Activated naive CD8-positive, alpha-beta T cell treated with anti-CD3 and anti-CD28 coated beads for 36 hours (primary cell): Measurements from ENCODE around the gene KRTAP10-12. TPM values are rescaled to one million over a fixed set of nuclear protein-coding genes. Genes with fewer than 3 reads are reported as not detected.

Source experiments
- DNase-seq: peaks from one replicate; pipeline ENCODE4 v3.0.0; 2021
- H3K27ac Mint-ChIP-seq: one replicate; pipeline ENCODE4 v1.8.0; 2022; ENCODE audit warnings: mild to moderate bottlenecking, moderate library complexity, mixed read lengths
- H3K27me3 Mint-ChIP-seq: one replicate; pipeline ENCODE4 v1.8.0; 2022; ENCODE audit warnings: mild to moderate bottlenecking, mixed read lengths
- H3K36me3 Mint-ChIP-seq: one replicate; pipeline ENCODE4 v1.8.0; 2021; ENCODE audit warnings: mild to moderate bottlenecking, mixed read lengths
- H3K4me1 Mint-ChIP-seq: one replicate; pipeline ENCODE4 v1.8.0; 2021; ENCODE audit warnings: mixed read lengths
- H3K4me3 Mint-ChIP-seq: one replicate; pipeline ENCODE4 v1.8.0; 2022; ENCODE audit warnings: mild to moderate bottlenecking, moderate library complexity, mixed read lengths
- H3K9me3 Mint-ChIP-seq: one replicate; pipeline ENCODE4 v1.8.0; 2022; ENCODE audit warnings: mixed read lengths
- total RNA-seq, 2 experiments: library from RNA; stranded (reverse); gene quantifications; one replicate each; pipeline ENCODE4 v1.2.3, GENCODE V29; 2021

Gene KRTAP10-12
- total RNA-seq, 2 experiments from 2014 or later = not detected

GRCh38 chr21:44726826-44727225 is 29.9 kb downstream of the KRTAP10-12 start:
- H3K4me3 Mint-ChIP-seq = no peak overlapping the region
- peaks cover 10% of the 10 kb centered on the region for H3K4me1 Mint-ChIP-seq
- H3K27me3 Mint-ChIP-seq = peaks cover 31% of the 10 kb centered on the region
- no peaks in the 10 kb centered on the region for H3K9me3 Mint-ChIP-seq
- no peaks in the 10 kb centered on the region for H3K36me3 Mint-ChIP-seq
- DNase-seq = no peak
- H3K27ac Mint-ChIP-seq = no peak overlapping the region

DNA sequence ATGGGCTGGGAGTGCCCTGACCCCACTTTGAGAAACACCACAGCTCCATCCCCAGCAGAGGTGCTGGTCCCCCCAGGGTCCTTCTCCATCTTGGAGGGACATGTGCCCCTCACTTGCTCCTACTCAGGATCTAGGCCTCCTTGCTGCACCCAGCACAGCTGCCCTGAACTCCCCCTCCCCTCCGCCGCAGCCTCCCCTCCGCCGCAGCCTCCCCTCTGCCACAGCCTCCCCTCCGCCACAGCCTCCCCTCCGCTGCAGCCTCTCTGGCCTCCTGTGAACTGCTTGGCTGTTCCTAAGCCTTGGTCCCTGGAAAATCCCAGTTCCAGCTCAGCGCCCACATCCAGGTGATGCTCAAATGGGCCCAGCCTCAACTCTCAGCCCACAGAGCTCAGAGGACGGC is 30.3 kb downstream of the KRTAP10-12 start:
- no peaks in the 10 kb centered on the region for H3K36me3 Mint-ChIP-seq
- no peak overlapping the region for H3K4me3 Mint-ChIP-seq
- H3K9me3 Mint-ChIP-seq = no peaks in the 10 kb centered on the region
- no peak overlapping the region for H3K27ac Mint-ChIP-seq
- no peak for DNase-seq
- H3K4me1 Mint-ChIP-seq = peaks cover 10% of the 10 kb centered on the region
- H3K27me3 Mint-ChIP-seq = peaks cover 31% of the 10 kb centered on the region

- DNase-seq = no peak
- no peak overlapping the region for H3K4me3 Mint-ChIP-seq
- H3K4me1 Mint-ChIP-seq = peaks cover 10% of the 10 kb centered on the region
- peaks cover 28% of the 10 kb centered on the region for H3K27me3 Mint-ChIP-seq
- no peaks in the 10 kb centered on the region for H3K9me3 Mint-ChIP-seq
- H3K27ac Mint-ChIP-seq = no peak overlapping the region
- no peaks in the 10 kb centered on the region for H3K36me3 Mint-ChIP-seq
These were observed 30.8 kb downstream of the KRTAP10-12 start for GRCh38 chr21:44727757-44728156.

DNA sequence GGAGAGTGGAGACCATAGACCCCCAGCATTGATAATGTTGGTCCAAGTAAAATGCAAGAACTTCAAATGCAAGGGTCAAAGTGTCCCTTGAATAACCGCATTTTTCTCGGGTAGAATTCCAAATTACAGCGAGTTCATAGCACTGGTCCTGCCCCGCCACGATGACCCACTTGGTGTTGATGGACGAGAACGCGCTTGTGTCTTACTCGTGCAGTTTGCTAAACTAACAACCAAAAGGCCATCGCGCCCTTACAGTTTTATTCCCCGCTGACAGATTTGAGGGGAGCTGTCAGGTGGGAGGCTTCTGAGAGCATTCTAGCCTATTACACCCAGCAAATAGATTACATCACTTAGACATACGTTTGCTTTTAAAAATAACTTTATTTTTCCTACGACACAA is 31.7 kb downstream of the KRTAP10-12 start:
- peaks cover 3% of the 10 kb centered on the region for H3K4me1 Mint-ChIP-seq
- H3K36me3 Mint-ChIP-seq = no peaks in the 10 kb centered on the region
- DNase-seq = no peak
- no peak overlapping the region for H3K4me3 Mint-ChIP-seq
- peaks cover 21% of the 10 kb centered on the region for H3K27me3 Mint-ChIP-seq
- H3K27ac Mint-ChIP-seq = no peak overlapping the region
- H3K9me3 Mint-ChIP-seq = no peaks in the 10 kb centered on the region

- Mint-ChIP-seq H3K27me3 (peaks cover 17% of the 10 kb centered on the region), H3K9me3 (no peaks in the 10 kb centered on the region), H3K36me3 (no peaks in the 10 kb centered on the region), H3K4me1 (no peaks in the 10 kb centered on the region), H3K4me3 (no peak overlapping the region), H3K27ac (no peak overlapping the region)
- no peak for DNase-seq
These were observed 32.5 kb downstream of the KRTAP10-12 start for GRCh38 chr21:44729336-44730027.

DNA sequence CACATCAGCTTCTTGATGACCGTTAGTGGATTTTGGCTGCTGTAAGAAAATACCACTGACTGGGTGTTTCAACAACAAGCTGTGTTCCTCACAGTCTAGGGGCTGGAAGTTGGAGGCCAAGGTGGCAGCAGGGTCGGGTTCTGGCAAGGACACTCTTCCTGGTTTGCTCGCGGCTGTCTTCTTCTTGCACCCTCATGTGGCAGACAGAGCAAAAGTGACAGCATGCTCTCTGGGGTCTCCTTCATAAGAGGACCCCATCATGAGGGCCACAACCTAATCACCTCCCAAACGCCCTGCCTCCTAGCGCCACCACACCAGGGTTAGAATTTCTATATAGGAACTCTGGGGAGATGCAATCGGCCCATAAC is 33.0 kb downstream of the KRTAP10-12 start:
- Mint-ChIP-seq H3K4me3 (no peak overlapping the region), H3K4me1 (no peaks in the 10 kb centered on the region), H3K9me3 (no peaks in the 10 kb centered on the region), H3K27me3 (peaks cover 13% of the 10 kb centered on the region), H3K27ac (no peak overlapping the region), H3K36me3 (no peaks in the 10 kb centered on the region)
- DNase-seq = no peak

DNA sequence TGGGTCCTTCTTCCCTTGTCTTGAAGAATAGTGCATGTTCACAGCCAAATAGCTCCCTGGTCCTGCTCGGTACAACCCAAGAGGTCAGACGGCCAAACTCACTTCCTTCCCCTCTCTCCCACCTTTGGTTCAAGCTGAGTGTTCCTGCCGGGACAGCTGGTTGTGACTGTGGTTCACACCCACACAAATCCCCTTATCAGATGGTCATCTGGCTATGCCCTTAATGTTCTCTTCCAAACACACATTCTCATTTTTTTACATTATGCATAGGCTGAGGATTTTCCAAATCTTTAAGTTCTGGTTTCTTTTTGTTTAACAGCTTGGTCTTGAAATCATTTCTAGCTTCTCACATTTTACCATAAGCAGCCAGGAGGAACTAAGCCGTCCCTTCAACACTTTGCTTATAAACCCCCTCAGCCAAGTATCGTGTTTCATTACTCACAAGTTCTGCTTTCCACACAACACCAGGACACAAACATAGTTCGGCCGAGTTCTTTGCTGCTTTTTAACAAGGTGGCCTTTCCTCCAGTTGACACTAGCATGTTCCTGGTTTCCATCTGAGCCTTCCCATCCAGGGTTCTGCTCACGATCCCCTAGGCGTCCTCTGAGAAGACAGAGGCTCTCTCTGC is 34.1 kb downstream of the KRTAP10-12 start:
- H3K27me3 Mint-ChIP-seq = peaks cover 7% of the 10 kb centered on the region
- no peak for DNase-seq
- no peak overlapping the region for H3K27ac Mint-ChIP-seq
- H3K4me3 Mint-ChIP-seq = no peak overlapping the region
- H3K9me3 Mint-ChIP-seq = no peaks in the 10 kb centered on the region
- no peaks in the 10 kb centered on the region for H3K4me1 Mint-ChIP-seq
- H3K36me3 Mint-ChIP-seq = no peaks in the 10 kb centered on the region

DNA sequence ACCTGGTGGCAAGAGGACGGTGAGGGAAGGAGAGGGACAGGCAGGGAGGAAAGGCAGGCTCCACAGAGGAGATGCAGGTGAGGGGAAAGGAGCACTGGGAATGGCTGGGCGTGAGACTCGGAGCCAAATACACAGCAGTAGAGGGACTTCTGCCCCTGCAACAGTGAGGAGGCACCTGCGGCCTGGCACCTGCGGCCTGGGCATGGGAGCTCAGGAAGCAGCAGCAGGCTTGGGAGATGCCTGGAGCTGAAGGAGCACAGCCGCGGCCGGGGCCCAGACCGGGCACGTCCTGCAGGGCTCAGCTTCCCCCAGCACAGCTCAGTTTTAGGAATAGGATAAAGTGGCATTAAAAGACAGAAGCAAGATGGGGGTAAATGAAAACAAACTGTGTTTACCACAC is 35.3 kb downstream of the KRTAP10-12 start:
- Mint-ChIP-seq H3K4me3 (no peak overlapping the region), H3K27me3 (peaks cover 7% of the 10 kb centered on the region), H3K9me3 (peaks cover 2% of the 10 kb centered on the region), H3K4me1 (no peaks in the 10 kb centered on the region), H3K36me3 (no peaks in the 10 kb centered on the region), H3K27ac (no peak overlapping the region)
- no peak for DNase-seq

- DNase-seq = no peak
- Mint-ChIP-seq H3K4me3 (no peak overlapping the region), H3K36me3 (no peaks in the 10 kb centered on the region), H3K27me3 (peaks cover 3% of the 10 kb centered on the region), H3K9me3 (peaks cover 9% of the 10 kb centered on the region), H3K4me1 (no peaks in the 10 kb centered on the region), H3K27ac (no peak overlapping the region)
These were observed 36.0 kb downstream of the KRTAP10-12 start for GRCh38 chr21:44732956-44733355.

DNA sequence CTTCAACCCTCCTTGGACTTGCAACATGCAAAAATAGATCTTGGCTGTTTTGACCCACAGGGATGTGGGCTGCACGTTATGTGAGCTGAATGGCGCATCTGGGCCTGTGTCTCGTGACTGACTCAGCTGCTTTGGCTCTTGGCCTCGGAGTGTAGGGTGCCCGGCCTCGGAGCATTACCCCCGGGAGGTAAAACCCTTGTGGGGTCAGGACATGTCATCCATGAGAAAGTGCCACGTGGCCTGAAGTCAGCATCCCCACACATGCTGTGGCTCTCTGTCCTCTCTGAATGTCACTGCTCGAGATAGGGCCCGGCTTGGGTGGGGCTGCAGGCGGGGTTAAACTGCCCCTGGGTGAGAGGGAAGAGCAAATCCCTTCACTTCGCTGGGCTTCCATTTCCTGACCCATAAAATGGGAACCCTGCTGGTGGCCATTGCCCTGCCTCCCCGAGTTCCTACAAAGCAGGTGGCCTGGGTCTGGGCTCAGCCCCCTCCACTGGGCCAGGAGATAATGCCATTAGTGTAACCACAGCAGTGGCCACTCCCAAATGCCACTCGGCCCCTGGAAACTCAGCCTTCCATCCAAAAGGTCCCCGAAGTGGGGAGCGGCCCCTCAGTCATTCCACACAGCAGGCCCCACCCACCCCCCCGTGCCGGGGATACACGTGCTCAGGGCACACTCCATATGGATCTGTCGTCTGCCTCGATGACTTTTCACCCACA is 37.2 kb downstream of the KRTAP10-12 start:
- H3K4me3 Mint-ChIP-seq = no peak overlapping the region
- no peak overlapping the region for H3K27ac Mint-ChIP-seq
- DNase-seq = no peak
- peaks cover 13% of the 10 kb centered on the region for H3K9me3 Mint-ChIP-seq
- H3K4me1 Mint-ChIP-seq = no peaks in the 10 kb centered on the region
- H3K27me3 Mint-ChIP-seq = no peaks in the 10 kb centered on the region
- H3K36me3 Mint-ChIP-seq = peaks cover 2% of the 10 kb centered on the region

DNA sequence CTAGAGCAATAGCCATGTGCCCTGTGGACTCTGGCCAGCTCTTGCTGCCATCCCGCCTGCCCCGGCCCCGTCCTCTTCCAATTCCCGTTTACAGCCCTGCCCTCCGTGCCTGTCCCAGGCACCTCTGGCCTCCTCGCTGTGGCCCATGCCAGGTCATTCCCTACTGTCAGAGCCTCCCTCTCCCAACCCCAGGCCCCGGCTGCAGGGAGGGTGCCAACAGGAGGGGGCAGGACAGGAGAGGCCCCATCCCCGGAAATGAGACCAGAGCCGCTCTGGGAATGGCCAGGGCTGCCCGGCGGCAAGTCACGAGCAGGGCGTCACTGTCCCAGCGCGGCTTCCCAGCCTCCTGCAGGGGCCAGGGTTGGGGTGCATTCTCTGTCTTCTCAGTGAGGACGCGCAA is 37.9 kb downstream of the KRTAP10-12 start:
- H3K4me3 Mint-ChIP-seq = no peak overlapping the region
- no peak for DNase-seq
- peaks cover 3% of the 10 kb centered on the region for H3K36me3 Mint-ChIP-seq
- H3K9me3 Mint-ChIP-seq = peaks cover 17% of the 10 kb centered on the region
- H3K4me1 Mint-ChIP-seq = no peaks in the 10 kb centered on the region
- no peaks in the 10 kb centered on the region for H3K27me3 Mint-ChIP-seq
- no peak overlapping the region for H3K27ac Mint-ChIP-seq

DNA sequence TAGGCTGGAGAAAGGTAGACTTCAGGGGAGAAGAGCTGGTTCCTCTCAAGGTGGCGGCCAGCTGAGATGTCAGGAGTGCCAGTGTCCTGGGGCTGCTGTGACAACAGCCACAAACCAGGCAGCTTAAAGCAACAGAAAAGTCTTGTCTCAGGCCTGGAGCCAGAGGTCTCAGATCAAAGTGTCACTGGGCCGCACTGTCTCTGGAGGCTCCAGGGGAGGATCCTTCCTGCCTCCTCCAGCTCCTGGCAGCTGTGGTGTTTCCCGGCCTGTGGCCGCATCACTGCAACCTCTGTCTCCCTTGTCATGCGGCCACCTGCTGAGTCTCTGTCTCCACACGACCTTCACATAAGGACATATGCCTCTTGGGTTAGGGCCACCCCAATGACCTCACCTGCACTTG is 38.8 kb downstream of the KRTAP10-12 start:
- Mint-ChIP-seq H3K27me3 (no peaks in the 10 kb centered on the region), H3K27ac (no peak overlapping the region), H3K36me3 (peaks cover 3% of the 10 kb centered on the region), H3K4me3 (no peak overlapping the region), H3K4me1 (no peaks in the 10 kb centered on the region), H3K9me3 (peaks cover 17% of the 10 kb centered on the region)
- no peak for DNase-seq

GRCh38 chr21:44736291-44737004 is 39.5 kb downstream of the KRTAP10-12 start:
- H3K4me3 Mint-ChIP-seq = no peak overlapping the region
- H3K27ac Mint-ChIP-seq = no peak overlapping the region
- H3K27me3 Mint-ChIP-seq = no peaks in the 10 kb centered on the region
- H3K4me1 Mint-ChIP-seq = no peaks in the 10 kb centered on the region
- H3K36me3 Mint-ChIP-seq = peaks cover 3% of the 10 kb centered on the region
- H3K9me3 Mint-ChIP-seq = peaks cover 17% of the 10 kb centered on the region
- no peak for DNase-seq

GRCh38 chr21:44737706-44738354 is 40.9 kb downstream of the KRTAP10-12 start:
- Mint-ChIP-seq H3K27ac (no peak overlapping the region), H3K9me3 (peaks cover 17% of the 10 kb centered on the region), H3K36me3 (peaks cover 3% of the 10 kb centered on the region), H3K4me1 (peaks cover 2% of the 10 kb centered on the region), H3K4me3 (no peak overlapping the region), H3K27me3 (no peaks in the 10 kb centered on the region)
- no peak for DNase-seq

- Mint-ChIP-seq H3K27ac (no peak overlapping the region), H3K27me3 (no peaks in the 10 kb centered on the region), H3K4me1 (peaks cover 2% of the 10 kb centered on the region), H3K4me3 (no peak overlapping the region), H3K36me3 (peaks cover 3% of the 10 kb centered on the region), H3K9me3 (peaks cover 17% of the 10 kb centered on the region)
- no peak for DNase-seq
These were observed 41.6 kb downstream of the KRTAP10-12 start for GRCh38 chr21:44738621-44739020.
